ENCODE measurements around the gene INSIG1. TPM values are rescaled to one million over a fixed set of nuclear protein-coding genes. Genes with fewer than 3 reads are reported as not detected.

The INSIG1 gene
- total and polyA plus RNA-seq, 4 donors, result 118 to 219 (median 193) TPM

- Histone ChIP-seq H3K4me1 (ENCODE audit: control insufficient read depth in 4 of 4, insufficient read depth in 4 of 4, low read length in 3 of 4) (peaks cover 2 to 35% (median 7%) of the 10 kb centered on the region in 4 donors), H3K4me3 (ENCODE audit: low read depth in 1 of 3, low read length in 3 of 3) (peak overlapping the region; percentile 49 to 76 (median 69)), H3K9me3 (ENCODE audit: control insufficient read depth in 4 of 4, low read length in 3 of 4) (no peaks in the 10 kb centered on the region), H3K9ac (ENCODE audit: low read depth in 1 of 2, low read length in 2 of 2) (peak overlapping the region; percentile 61 to 90), H3K27me3 (ENCODE audit: control insufficient read depth in 4 of 4, insufficient read depth in 4 of 4, low read length in 3 of 4) (no peaks in the 10 kb centered on the region), H3K27ac (ENCODE audit: low read depth in 1 of 2, low read length in 2 of 2) (peak overlapping the region; percentile 97 to 98), H3K36me3 (ENCODE audit: control insufficient read depth in 4 of 4, insufficient read depth in 3 of 4, low read depth in 1 of 4, low read length in 3 of 4) (peaks cover 0 to 13% (median 5%) of the 10 kb centered on the region in 4 donors)
- TF ChIP-seq HNF4A (conservative IDR thresholded peaks at IDR 0.05), result no peak
- TF ChIP-seq JUND (IDR thresholded peaks at IDR 0.05), result no peak
- TF ChIP-seq FOXA1 (IDR thresholded peaks at IDR 0.05), result no peak
- TF ChIP-seq TAF1 (conservative IDR thresholded peaks at IDR 0.05), result no peak
- TF ChIP-seq GABPA (IDR thresholded peaks at IDR 0.05 in 1 of 2, conservative IDR thresholded peaks at IDR 0.05 in 1 of 2), result no peak
- TF ChIP-seq CTCF (IDR thresholded peaks at IDR 0.05; ENCODE audit: low read depth, low read length, missing input control), result peak; percentile 48
- no peak for TF ChIP-seq HNF4G (IDR thresholded peaks at IDR 0.05)
- TF ChIP-seq YY1 (IDR thresholded peaks at IDR 0.05), result peak; percentile 47
- TF ChIP-seq NR2F2 (IDR thresholded peaks at IDR 0.05), result no peak
- no peak for TF ChIP-seq MAX (IDR thresholded peaks at IDR 0.05)
- TF ChIP-seq RAD21 (IDR thresholded peaks at IDR 0.05), result peak; percentile 14 to 44
- no peak for TF ChIP-seq EGR1 (IDR thresholded peaks at IDR 0.05; ENCODE audit: low read depth in 2 of 2)
- peak in 1 of 2 donors; percentile 21 for TF ChIP-seq RXRA (IDR thresholded peaks at IDR 0.05)
- TF ChIP-seq REST (IDR thresholded peaks at IDR 0.05), result peak; percentile 18
- DNase-seq (ENCODE audit: low spot score), result peak; percentile 47
- under 1% methylated on average over 57 of the region's 57 CpGs for WGBS
Measured at GRCh38 chr7:155296788-155297516, 726 bp upstream of the INSIG1 start.

- TF ChIP-seq SP1 (IDR thresholded peaks at IDR 0.05) (no peak), YY1 (IDR thresholded peaks at IDR 0.05) (no peak), ATF3 (IDR thresholded peaks at IDR 0.05) (no peak), ZBTB33 (IDR thresholded peaks at IDR 0.05) (no peak), HNF4G (IDR thresholded peaks at IDR 0.05) (no peak), TAF1 (conservative IDR thresholded peaks at IDR 0.05) (no peak), RXRA (IDR thresholded peaks at IDR 0.05) (no peak), RAD21 (IDR thresholded peaks at IDR 0.05) (no peak)
- no peaks in the 10 kb centered on the region for H3K9me3 ChIP-seq (ENCODE audit: control insufficient read depth in 4 of 4, low read length in 3 of 4)
- no peak for DNase-seq (ENCODE audit: low spot score)
- peak overlapping the region; percentile 81 to 94 for H3K27ac ChIP-seq (ENCODE audit: low read depth in 1 of 2, low read length in 2 of 2)
- H3K4me1 ChIP-seq (ENCODE audit: control insufficient read depth in 4 of 4, insufficient read depth in 4 of 4, low read length in 3 of 4), result peaks cover 2 to 46% (median 13%) of the 10 kb centered on the region in 4 donors
- no peaks in the 10 kb centered on the region for H3K27me3 ChIP-seq (ENCODE audit: control insufficient read depth in 4 of 4, insufficient read depth in 4 of 4, low read length in 3 of 4)
- H3K36me3 ChIP-seq (ENCODE audit: control insufficient read depth in 4 of 4, insufficient read depth in 3 of 4, low read depth in 1 of 4, low read length in 3 of 4), result peaks cover 0 to 23% (median 17%) of the 10 kb centered on the region in 4 donors
- H3K4me3 ChIP-seq (ENCODE audit: low read depth in 1 of 3, low read length in 3 of 3), result peak overlapping the region; percentile 75 to 85 (median 75)
- WGBS, result under 1% methylated on average over 34 of the region's 34 CpGs
- H3K9ac ChIP-seq (ENCODE audit: low read depth in 1 of 2, low read length in 2 of 2), result peak overlapping the region; percentile 77 to 92
Measured at GRCh38 chr7:155298288-155298833, 683 bp downstream of the INSIG1 start.

All from liver (tissue), 9 donors.